Natural killer cell (primary cell): ENCODE measurements around the gene PLIN1. TPM values are rescaled to one million over a fixed set of nuclear protein-coding genes. Genes with fewer than 3 reads are reported as not detected.

Experiments used
- ATAC-seq, 3 donors: fragments of 150-1000 bp in 2 of 3; fragments of 200-7000 bp in 1 of 3; cut with Tn5 transposase; 1 replicate in 1 of 3; 2 replicates in 2 of 3; pipeline ENCODE4 v1.10.0; 2021; ENCODE audit warnings: mild to moderate bottlenecking in 2 of 3, moderate library complexity in 2 of 3
- DNase-seq, 2 donors: peaks; one replicate each; pipeline versions ENCODE4 v3.0.0 to v3.0.0-alpha.2; 2013 to 2021; ENCODE audit warnings: mixed read lengths in 1 of 2
- H3K27ac ChIP-seq: one replicate; pipeline ENCODE4 v1.5.1; 2013; ENCODE audit warnings: mild to moderate bottlenecking, low read length
- H3K27me3 ChIP-seq: one replicate; pipeline ENCODE4 v1.6.1; 2013; ENCODE audit warnings: low read length; ENCODE audit not compliant: control insufficient read depth, insufficient read depth
- H3K36me3 ChIP-seq: one replicate; pipeline ENCODE4 v1.6.1; 2013; ENCODE audit warnings: low read length; ENCODE audit not compliant: control insufficient read depth, insufficient read depth
- H3K4me1 ChIP-seq: one replicate; pipeline ENCODE4 v1.6.1; 2013; ENCODE audit warnings: low read length; ENCODE audit not compliant: control insufficient read depth, insufficient read depth
- H3K4me3 ChIP-seq: one replicate; pipeline ENCODE4 v1.5.1; 2013; ENCODE audit warnings: low read length
- H3K9me3 ChIP-seq: one replicate; pipeline ENCODE4 v1.6.1; 2013; ENCODE audit warnings: low read length; ENCODE audit not compliant: control insufficient read depth, insufficient read depth
- H3K27ac Mint-ChIP-seq, 2 donors: one replicate each; pipeline ENCODE4 v1.8.0; 2022; ENCODE audit warnings: mild to moderate bottlenecking in 2 of 2, mixed read lengths in 2 of 2, moderate library complexity in 1 of 2
- H3K27me3 Mint-ChIP-seq, 2 donors: one replicate each; pipeline ENCODE4 v1.8.0; 2022; ENCODE audit warnings: low read depth in 2 of 2, mixed read lengths in 2 of 2
- H3K36me3 Mint-ChIP-seq: one replicate; pipeline ENCODE4 v1.8.0; 2022; ENCODE audit warnings: mixed read lengths
- H3K4me1 Mint-ChIP-seq, 2 donors: one replicate each; pipeline ENCODE4 v1.8.0; 2022; ENCODE audit warnings: mixed read lengths in 2 of 2
- H3K4me3 Mint-ChIP-seq: one replicate; pipeline ENCODE4 v1.8.0; 2022; ENCODE audit warnings: mild to moderate bottlenecking, moderate library complexity, mixed read lengths
- H3K9me3 Mint-ChIP-seq, 2 donors: one replicate each; pipeline ENCODE4 v1.8.0; 2022; ENCODE audit warnings: mixed read lengths in 2 of 2
- WGBS: methylation state at CpG from one replicate; pipeline ENCODE4 v1.1.7; 2013; ENCODE audit warnings: missing lambda C conversion rate; ENCODE audit not compliant: insufficient coverage; 5-methylcytosine and 5-hydroxymethylcytosine counted together
- intact Hi-C: fragments of 100-400 bp; cut with micrococcal nuclease; formaldehyde crosslinking; loops from one replicate; pipeline ENCODE4 v1.14.2; 2022
- total RNA-seq, 4 donors: library from RNA; stranded (reverse); fragments of 120-200 nt in 1 of 4; gene quantifications; one replicate each; pipeline versions ENCODE4 v1.2.3 to v1.2.4, GENCODE V29; 2013 to 2022
- TF ChIP-seq, protein P1 (sequence below): fragments of 200-600 bp; IDR thresholded peaks from one replicate; pipeline ENCODE4 v1.8.0; 2022; ENCODE audit warnings: antibody characterized with exemption

PLIN1 gene
- total RNA-seq, 3 donors from 2014 or later (not counting 1 experiment from before 2014, with no cell fraction given) = 0.40 to 0.75 (median 0.66) TPM

- H3K4me1 ChIP-seq = no peaks in the 10 kb centered on the region
- no peaks in the 10 kb centered on the region for H3K27me3 Mint-ChIP-seq
- 93% methylated on average over 23 of the region's 23 CpGs for whole genome bisulfite sequencing
- no peaks in the 10 kb centered on the region for H3K9me3 ChIP-seq
- H3K27ac Mint-ChIP-seq = no peak overlapping the region
- H3K4me3 Mint-ChIP-seq = no peak overlapping the region
- no peaks in the 10 kb centered on the region for H3K9me3 Mint-ChIP-seq
- H3K4me3 ChIP-seq = no peak overlapping the region
- no peaks in the 10 kb centered on the region for H3K27me3 ChIP-seq
- ATAC-seq (no peak), DNase-seq (no peak)
- no peak overlapping the region for H3K27ac ChIP-seq
- intact Hi-C loops = no loop called here
- H3K4me1 Mint-ChIP-seq = no peaks in the 10 kb centered on the region
- H3K36me3 Mint-ChIP-seq = no peaks in the 10 kb centered on the region
- TF ChIP-seq, protein P1, sequence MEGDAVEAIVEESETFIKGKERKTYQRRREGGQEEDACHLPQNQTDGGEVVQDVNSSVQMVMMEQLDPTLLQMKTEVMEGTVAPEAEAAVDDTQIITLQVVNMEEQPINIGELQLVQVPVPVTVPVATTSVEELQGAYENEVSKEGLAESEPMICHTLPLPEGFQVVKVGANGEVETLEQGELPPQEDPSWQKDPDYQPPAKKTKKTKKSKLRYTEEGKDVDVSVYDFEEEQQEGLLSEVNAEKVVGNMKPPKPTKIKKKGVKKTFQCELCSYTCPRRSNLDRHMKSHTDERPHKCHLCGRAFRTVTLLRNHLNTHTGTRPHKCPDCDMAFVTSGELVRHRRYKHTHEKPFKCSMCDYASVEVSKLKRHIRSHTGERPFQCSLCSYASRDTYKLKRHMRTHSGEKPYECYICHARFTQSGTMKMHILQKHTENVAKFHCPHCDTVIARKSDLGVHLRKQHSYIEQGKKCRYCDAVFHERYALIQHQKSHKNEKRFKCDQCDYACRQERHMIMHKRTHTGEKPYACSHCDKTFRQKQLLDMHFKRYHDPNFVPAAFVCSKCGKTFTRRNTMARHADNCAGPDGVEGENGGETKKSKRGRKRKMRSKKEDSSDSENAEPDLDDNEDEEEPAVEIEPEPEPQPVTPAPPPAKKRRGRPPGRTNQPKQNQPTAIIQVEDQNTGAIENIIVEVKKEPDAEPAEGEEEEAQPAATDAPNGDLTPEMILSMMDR = no peak
- no peaks in the 10 kb centered on the region for H3K36me3 ChIP-seq
These were observed 45.6 kb downstream of the PLIN1 start for GRCh38 chr15:89633585-89633984.

DNA sequence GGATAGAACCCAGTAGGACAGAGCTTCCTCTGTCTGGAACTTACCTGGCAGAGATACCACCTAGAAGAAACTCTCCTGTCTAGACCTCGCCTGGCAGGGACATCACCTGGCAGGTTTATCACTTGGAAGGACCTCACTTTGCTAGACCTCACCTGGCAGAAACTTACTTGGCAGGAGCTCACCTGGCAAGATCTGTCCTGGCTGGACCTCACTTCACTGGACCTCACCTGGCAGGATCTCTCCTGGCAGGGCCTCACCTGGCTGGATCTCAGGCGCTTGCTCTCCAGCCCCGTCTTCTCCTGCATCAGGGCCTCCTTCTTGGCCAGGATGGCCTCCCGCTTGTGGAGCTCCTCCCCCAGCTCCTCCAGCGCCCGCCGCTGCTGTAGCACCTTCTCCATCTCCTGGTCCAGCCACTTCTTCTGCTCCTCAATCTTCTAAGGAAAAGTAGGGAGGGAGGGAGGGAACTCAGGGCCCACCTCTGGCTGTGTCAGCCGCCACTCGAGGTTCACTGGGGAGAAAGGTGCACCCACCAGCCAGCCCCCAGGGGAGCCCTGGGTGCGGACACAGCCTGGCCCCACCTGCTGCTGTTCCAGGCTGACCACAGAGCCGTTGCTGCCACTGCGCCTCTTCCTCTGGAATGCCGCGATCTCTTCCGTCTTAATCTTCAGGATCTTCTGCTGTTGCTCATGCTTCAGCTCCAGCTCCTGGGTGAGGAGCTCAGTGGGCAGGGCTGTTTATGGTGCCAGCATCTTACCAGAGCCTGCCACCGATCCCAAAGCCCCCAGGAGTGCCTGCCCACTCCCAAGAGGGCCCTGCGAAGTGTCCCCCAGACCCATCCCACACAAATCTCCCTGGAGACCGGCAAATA is 46.4 kb downstream of the PLIN1 start:
- TF ChIP-seq, protein P1 = no peak
- Mint-ChIP-seq H3K27me3 (no peaks in the 10 kb centered on the region), H3K9me3 (no peaks in the 10 kb centered on the region), H3K4me3 (no peak overlapping the region), H3K27ac (no peak overlapping the region), H3K36me3 (no peaks in the 10 kb centered on the region), H3K4me1 (no peaks in the 10 kb centered on the region)
- DNase-seq = no peak
- H3K9me3 ChIP-seq = no peaks in the 10 kb centered on the region
- WGBS = 96% methylated on average over 15 of the region's 18 CpGs
- no peak overlapping the region for H3K27ac ChIP-seq
- H3K27me3 ChIP-seq = no peaks in the 10 kb centered on the region
- intact Hi-C loops = no loop called here
- H3K36me3 ChIP-seq = no peaks in the 10 kb centered on the region
- ATAC-seq = no peak
- no peaks in the 10 kb centered on the region for H3K4me1 ChIP-seq
- H3K4me3 ChIP-seq = no peak overlapping the region

DNA sequence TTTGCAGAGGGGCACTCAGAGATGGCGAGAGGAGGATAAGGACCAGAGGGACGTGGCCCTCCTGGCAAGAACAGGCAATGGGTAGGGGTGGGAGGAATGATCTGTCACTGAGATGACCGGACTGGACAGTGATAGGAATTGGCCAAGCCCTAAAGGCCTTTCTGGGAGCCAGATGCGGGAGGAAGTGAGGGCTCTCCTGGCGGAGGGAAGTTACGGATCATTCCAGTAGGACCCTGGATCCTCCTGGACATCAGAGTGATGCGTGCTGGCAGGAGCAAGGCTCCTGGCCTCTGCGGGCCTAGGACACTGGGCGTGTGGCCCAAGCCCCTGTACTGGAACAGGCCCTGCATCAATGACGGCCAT is 47.3 kb downstream of the PLIN1 start:
- no peaks in the 10 kb centered on the region for H3K4me1 Mint-ChIP-seq
- H3K36me3 Mint-ChIP-seq = no peaks in the 10 kb centered on the region
- Histone ChIP-seq H3K27me3 (no peaks in the 10 kb centered on the region), H3K27ac (no peak overlapping the region), H3K4me1 (no peaks in the 10 kb centered on the region), H3K4me3 (no peak overlapping the region), H3K9me3 (no peaks in the 10 kb centered on the region), H3K36me3 (no peaks in the 10 kb centered on the region)
- H3K4me3 Mint-ChIP-seq = no peak overlapping the region
- intact Hi-C loops = no loop called here
- H3K27ac Mint-ChIP-seq = no peak overlapping the region
- TF ChIP-seq, protein P1 = no peak
- peak in 1 of 3 donors; percentile 17 for ATAC-seq
- no peak for DNase-seq
- no peaks in the 10 kb centered on the region for H3K9me3 Mint-ChIP-seq
- H3K27me3 Mint-ChIP-seq = no peaks in the 10 kb centered on the region
- 86% methylated on average over 10 of the region's 10 CpGs for WGBS
